ENCODE measurements around the gene BAIAP2.

The BAIAP2 gene

GRCh38 chr17:81161972-81162371, 127.0 kb downstream of the BAIAP2 start:
- H3K9ac ChIP-seq (ENCODE audit: low read length), result no peak overlapping the region
- no peaks in the 10 kb centered on the region for H3K27me3 ChIP-seq (ENCODE audit: low read length)
- no peaks in the 10 kb centered on the region for H4K20me1 ChIP-seq (ENCODE audit: low read depth, low read length)

GRCh38 chr17:81162491-81162890, 127.5 kb downstream of the BAIAP2 start:
- H3K27me3 ChIP-seq (ENCODE audit: low read length), result no peaks in the 10 kb centered on the region
- H2AFZ ChIP-seq (ENCODE audit: low read depth, low read length, severe bottlenecking), result no peak overlapping the region

More at GRCh38 chr17:81161972-81162371, 127.0 kb downstream of the BAIAP2 start:
- TF ChIP-seq CTCF (IDR thresholded peaks at IDR 0.05; ENCODE audit: insufficient read depth, low read length, poor library complexity, severe bottlenecking) (no peak), EZH2phosphoT487 (conservative IDR thresholded peaks at IDR 0.05; ENCODE audit: low read length) (no peak)
- Histone ChIP-seq H3K36me3 (ENCODE audit: low read length) (no peaks in the 10 kb centered on the region), H3K4me3 (ENCODE audit: insufficient read depth, low read length, poor library complexity, severe bottlenecking) (no peak overlapping the region), H3F3A (ENCODE audit: insufficient read depth) (no peaks in the 10 kb centered on the region), H3K9me3 (ENCODE audit: insufficient read depth, low read length) (no peaks in the 10 kb centered on the region), H3K4me2 (ENCODE audit: low read depth, low read length, poor library complexity, severe bottlenecking) (no peak overlapping the region), H3K27ac (ENCODE audit: low read depth, low read length) (no peak overlapping the region), H3K9me2 (replicated peaks; ENCODE audit: insufficient read depth, low read length) (no peaks in the 10 kb centered on the region), H2AFZ (ENCODE audit: low read depth, low read length, severe bottlenecking) (no peak overlapping the region), H3K79me2 (ENCODE audit: insufficient read depth, low read length) (no peaks in the 10 kb centered on the region)

GRCh38 chr17:81163051-81163695, 128.2 kb downstream of the BAIAP2 start:
- no peak overlapping the region for H3K9ac ChIP-seq (ENCODE audit: low read length)
- H3K79me2 ChIP-seq (ENCODE audit: insufficient read depth, low read length), result no peaks in the 10 kb centered on the region
- no peaks in the 10 kb centered on the region for H3F3A ChIP-seq (ENCODE audit: insufficient read depth)
- H3K4me3 ChIP-seq (ENCODE audit: insufficient read depth, low read length, poor library complexity, severe bottlenecking), result no peak overlapping the region
- no peak for TF ChIP-seq CTCF (IDR thresholded peaks at IDR 0.05; ENCODE audit: insufficient read depth, low read length, poor library complexity, severe bottlenecking)
- no peak for TF ChIP-seq EZH2phosphoT487 (conservative IDR thresholded peaks at IDR 0.05; ENCODE audit: low read length)
- H3K9me2 ChIP-seq (replicated peaks; ENCODE audit: insufficient read depth, low read length), result no peaks in the 10 kb centered on the region
- H3K9me3 ChIP-seq (ENCODE audit: insufficient read depth, low read length), result no peaks in the 10 kb centered on the region
- H4K20me1 ChIP-seq (ENCODE audit: low read depth, low read length), result no peaks in the 10 kb centered on the region
- H2AFZ ChIP-seq (ENCODE audit: low read depth, low read length, severe bottlenecking), result no peak overlapping the region
- H3K4me2 ChIP-seq (ENCODE audit: low read depth, low read length, poor library complexity, severe bottlenecking), result no peak overlapping the region
- H3K36me3 ChIP-seq (ENCODE audit: low read length), result no peaks in the 10 kb centered on the region
- no peak overlapping the region for H3K27ac ChIP-seq (ENCODE audit: low read depth, low read length)
- no peaks in the 10 kb centered on the region for H3K27me3 ChIP-seq (ENCODE audit: low read length)

More at GRCh38 chr17:81162491-81162890, 127.5 kb downstream of the BAIAP2 start:
- H3K9me3 ChIP-seq (ENCODE audit: insufficient read depth, low read length), result no peaks in the 10 kb centered on the region
- H3K9me2 ChIP-seq (replicated peaks; ENCODE audit: insufficient read depth, low read length), result no peaks in the 10 kb centered on the region
- H3K79me2 ChIP-seq (ENCODE audit: insufficient read depth, low read length), result no peaks in the 10 kb centered on the region
- no peak overlapping the region for H3K27ac ChIP-seq (ENCODE audit: low read depth, low read length)
- H3K36me3 ChIP-seq (ENCODE audit: low read length), result no peaks in the 10 kb centered on the region
- H3F3A ChIP-seq (ENCODE audit: insufficient read depth), result no peaks in the 10 kb centered on the region
- H4K20me1 ChIP-seq (ENCODE audit: low read depth, low read length), result no peaks in the 10 kb centered on the region
- no peak overlapping the region for H3K9ac ChIP-seq (ENCODE audit: low read length)
- no peak overlapping the region for H3K4me3 ChIP-seq (ENCODE audit: insufficient read depth, low read length, poor library complexity, severe bottlenecking)
- no peak overlapping the region for H3K4me2 ChIP-seq (ENCODE audit: low read depth, low read length, poor library complexity, severe bottlenecking)
- TF ChIP-seq CTCF (IDR thresholded peaks at IDR 0.05; ENCODE audit: insufficient read depth, low read length, poor library complexity, severe bottlenecking), result no peak
- TF ChIP-seq EZH2phosphoT487 (conservative IDR thresholded peaks at IDR 0.05; ENCODE audit: low read length), result no peak

Data from SU-DHL-6 (cell line).